Amygdala (tissue), 56 donors: ENCODE measurements around the gene ROCK2.
"Not testable (repeated sequence)": the region's sequence is repeated elsewhere in the genome, so short reads cannot be mapped to it uniquely, and the experiment has no call there.

Experiments
- DNase-seq, 56 donors: peaks; one replicate each; lab custom pipeline; 2025; lab: John Stamatoyannopoulos, UW

The ROCK2 gene

DNA sequence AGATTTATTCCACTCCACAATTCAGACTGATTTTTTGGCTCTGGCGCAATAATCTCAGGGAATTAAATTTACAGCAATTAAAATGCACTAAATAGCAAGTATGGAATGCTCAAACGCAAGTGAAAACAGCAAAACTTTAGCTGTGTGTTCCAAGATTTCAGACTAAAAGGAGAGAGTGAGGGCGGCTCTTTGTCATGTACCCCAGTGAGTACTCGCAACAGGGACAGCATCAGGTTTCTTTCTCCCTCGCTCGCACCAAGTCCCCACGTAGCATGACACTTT lies 1.1 kb downstream of the ROCK2 start:
- peak in 1 of 56 donors; percentile 59 for DNase-seq

DNA sequence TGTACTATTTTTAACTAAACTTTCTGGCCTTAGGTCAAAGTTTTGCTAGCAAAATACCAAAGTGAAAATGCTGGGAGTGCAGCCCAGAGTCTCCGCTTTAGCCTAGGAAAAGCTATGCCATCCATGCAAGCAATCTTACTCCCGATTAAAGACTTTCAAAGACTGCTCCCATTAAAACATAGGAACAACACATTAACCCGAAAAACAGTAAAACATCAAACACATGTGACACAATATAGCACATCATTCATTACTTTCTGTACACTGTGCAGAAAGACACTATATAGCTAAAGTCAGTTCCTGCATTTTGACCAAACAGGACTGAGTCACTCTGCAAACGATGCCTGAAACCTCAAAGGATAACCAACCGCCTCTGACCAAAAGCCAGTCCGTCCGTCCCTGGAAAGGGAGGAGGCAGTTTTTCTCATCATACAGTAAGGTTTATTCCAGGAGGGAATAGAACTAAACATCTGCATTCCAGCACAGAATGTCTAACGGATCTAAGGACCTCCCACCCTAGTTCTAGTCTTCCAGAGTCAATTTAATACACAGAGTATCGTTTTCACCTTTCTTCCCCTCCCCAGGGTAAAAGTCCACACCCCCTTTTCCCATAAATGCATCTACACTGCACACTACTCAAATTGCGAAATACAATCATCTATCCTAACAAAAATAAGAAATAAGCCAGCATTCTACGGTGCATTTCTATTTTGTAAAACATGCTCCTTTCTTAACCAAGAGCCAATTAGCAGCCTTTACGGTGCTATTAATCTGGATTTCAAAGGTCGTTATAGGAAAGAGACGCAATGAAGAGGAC lies 1.7 kb downstream of the ROCK2 start:
- no peak for DNase-seq

DNA sequence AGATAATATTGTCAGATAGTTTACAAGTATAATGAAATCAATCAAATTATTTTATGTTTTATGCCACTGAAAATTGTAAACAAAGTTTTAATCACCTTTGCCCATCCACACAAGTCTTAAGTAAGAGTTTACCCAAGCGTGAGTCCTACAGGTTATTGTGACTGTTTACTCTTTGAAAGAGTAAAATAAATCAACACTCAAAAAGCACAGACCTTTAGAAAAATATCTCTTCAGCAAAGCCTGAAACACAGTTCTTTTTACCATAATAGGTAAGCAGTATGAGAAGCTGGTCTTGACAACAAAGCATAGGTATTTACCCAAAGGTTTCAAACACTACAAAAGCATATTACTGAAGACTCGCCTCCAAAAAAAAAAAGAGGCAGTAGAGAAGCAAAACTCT lies 3.7 kb downstream of the ROCK2 start:
- DNase-seq, result no peak

DNA sequence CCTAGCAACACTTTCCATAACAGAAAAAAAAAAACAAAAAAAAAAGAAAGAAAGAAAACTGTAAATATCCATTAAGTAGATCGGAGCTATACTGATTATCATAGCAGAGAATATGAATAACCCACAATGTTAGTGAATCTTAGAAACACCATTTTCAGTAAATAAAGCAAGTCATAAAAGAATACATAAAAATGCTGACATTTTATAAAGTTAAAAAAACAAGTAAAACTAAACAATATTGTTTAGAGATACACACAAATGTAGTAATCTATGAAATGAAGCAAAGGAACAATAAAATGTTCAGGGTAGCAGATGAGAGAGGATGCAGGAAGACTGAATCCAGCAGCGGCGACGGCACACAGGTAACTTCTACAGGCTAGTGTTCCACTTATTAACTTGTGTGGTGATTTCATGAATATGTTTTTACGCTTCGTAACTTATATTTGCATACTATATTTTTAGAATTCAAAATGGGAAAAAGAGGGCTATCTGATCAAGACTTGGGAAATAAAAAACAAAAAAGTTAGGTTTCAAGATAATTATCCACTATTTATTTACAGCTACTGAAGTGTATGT lies 4.8 kb downstream of the ROCK2 start:
- no peak for DNase-seq

DNA sequence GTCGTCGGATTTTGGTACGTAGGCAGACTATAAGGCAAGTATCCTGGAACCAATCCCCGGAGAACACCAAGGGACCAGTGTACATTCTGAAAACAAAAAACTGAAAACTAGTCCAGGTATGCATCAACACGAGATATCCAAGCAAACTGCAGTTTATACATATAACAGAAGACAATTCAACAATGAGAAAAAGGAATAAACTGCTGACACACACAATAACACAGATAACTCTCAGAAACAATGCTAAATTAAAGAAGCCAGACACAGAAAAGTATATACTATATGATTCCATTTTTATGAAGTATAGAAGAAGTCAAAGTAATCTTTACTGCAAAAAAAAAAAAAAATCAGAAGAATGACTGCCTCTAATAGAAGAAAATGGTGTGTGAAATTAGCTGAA lies 5.9 kb downstream of the ROCK2 start:
- DNase-seq, result no peak

DNA sequence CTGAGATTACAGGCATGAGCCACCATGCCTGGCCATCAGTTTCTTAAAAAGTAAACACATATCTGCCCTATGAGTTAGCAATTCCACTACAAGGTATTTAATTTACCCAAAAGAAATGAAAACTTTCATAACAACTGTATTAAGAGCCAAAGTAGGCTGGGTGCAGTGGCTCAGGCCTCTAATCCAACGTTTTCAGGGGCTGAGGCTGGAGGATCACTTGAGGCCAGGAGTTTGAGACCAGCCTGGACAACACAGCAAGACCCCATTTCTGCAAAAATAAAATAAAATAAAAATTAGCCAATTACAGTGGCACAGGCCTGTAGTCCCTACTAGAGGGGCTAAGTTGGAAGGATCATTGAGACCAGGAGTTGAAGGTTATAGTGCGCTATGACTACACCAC lies 6.5 kb downstream of the ROCK2 start:
- no peak for DNase-seq

DNA sequence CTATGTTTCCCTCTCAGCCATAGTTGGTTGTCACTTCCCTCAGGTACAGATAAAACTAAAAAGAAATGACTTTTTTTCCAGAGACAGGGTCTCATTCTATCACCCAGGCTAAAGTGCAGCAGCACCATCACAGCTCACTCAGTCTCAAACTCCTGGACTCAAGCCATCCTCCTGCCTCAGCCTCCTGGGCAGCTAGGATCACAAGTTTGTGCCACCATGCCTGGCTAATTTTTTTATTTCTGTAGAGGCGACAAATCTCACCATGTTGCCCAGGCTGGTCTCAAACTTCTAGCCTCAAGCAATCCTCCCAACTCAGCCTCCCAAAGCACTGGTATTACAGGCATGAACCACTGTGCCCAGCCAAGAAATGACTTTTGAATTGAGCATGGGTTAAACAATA lies 8.2 kb downstream of the ROCK2 start:
- no peak for DNase-seq

DNA sequence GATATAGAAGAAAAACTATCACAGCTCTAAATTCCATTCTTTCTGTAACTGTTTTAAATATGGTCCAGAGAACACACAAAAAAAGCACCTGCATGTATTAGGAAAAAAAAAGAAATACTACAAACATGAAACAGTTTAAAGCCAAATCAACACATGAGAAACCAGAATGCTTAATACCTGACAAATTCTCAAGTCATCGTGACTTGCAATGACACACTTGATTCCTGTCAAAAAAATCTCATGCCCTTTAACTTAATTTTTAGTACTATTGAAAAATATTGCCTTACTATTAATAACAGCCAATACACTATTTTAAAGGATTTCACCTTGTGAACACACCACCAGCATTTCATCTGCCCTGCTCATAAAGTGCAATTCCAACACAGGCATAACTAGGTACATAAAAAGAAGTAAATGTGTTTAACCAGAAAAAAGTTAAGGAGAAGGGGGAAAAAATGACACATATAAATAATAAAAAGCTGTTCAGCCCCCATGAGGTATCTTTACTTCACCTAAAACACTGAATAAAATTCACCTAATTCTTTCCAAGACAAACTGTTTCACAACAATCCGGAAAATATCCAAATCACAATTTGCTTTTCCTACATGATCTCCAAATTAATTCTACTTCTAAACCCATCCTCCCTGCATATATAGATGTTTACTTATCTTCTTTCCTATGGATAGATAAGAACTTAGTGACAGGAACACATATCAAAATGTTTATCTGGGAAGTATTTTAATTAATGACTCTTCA lies 10.8 kb downstream of the ROCK2 start:
- DNase-seq, result no peak

DNA sequence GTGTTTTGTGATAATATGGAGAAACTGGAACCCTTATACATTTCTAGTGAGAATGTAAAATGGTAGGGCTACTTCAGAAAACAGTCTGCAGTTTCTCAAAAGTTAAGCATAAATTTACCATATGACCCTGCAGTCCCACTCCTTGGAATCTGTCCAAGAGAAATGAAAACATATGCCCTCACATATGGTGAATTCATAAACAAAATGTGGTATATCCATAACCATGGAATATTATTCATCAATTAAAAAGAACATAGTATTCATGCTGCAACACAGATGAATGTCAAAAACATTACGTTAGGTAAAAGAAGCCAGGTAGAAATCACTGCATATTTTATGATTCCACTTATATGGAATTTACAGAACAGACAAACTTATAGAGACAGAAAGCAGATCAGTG lies 11.8 kb downstream of the ROCK2 start:
- no peak for DNase-seq

DNA sequence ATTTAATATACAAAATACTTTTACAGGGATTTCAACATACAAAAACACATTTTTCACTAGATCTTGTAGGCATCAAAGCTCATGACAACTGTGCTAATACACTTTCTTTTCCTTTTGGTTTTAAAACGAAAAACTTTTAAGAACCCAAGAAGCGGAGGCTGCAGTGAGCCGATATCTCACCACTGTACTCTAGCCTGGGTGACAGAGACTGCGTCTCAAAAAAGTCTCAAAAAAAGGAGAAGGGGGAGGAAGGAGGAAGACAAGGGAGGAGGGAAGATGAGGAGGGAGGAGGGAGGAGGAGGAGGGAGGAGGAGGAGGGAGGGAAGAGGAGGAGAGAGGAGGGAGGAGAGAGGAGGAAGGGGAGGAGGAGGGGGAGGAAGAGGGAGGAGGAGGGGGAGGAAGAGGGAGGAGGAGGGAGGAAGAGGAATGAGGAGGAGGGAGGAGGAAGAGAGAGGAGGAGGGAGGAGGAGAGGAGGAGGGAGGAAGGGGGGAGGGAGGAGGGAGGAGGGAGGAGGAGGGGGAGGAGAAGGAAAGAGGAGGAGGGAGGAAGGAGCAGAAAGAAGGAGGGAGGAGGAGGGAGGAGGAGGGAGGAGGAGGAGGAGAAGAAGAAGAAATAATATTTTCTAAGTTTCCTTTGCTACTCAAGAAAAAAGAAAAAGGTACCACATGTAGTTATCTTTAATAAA lies 13.8 kb downstream of the ROCK2 start:
- no peak for DNase-seq

DNA sequence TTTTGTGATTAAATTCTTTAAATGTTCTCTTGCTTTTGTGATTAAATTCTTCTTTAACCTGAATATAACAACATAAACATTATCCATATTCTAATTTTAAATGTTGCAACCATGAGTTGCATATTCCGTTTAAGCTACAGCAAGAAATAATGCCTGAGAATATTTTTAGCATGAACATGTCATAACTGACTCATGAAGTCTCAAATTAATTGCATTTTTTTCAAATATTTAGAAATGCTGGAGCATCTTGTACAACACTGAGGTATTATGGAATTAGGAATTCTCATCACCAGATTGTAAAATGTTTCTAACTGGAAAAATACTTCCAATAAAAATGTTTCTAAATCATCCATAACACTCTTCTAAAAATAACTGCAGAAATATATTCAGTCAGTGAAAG lies 14.7 kb downstream of the ROCK2 start:
- DNase-seq, result no peak

DNA sequence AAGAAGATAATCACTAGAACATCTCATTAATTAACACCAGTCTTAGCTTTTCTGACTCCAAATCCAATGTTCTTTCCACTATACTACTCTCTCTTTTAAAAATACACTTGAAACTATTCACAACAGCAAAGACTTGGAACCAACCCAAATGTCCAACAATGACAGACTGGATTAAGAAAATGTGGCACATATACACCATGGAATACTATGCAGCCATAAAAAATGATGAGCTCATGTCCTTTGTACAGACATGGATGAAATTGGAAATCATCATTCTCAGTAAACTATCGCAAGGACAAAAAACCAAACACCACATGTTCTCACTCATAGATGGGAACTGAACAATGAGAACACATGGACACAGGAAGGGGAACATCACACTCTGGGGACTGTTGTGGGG lies 15.9 kb downstream of the ROCK2 start:
- DNase-seq, result not testable (repeated sequence)

DNA sequence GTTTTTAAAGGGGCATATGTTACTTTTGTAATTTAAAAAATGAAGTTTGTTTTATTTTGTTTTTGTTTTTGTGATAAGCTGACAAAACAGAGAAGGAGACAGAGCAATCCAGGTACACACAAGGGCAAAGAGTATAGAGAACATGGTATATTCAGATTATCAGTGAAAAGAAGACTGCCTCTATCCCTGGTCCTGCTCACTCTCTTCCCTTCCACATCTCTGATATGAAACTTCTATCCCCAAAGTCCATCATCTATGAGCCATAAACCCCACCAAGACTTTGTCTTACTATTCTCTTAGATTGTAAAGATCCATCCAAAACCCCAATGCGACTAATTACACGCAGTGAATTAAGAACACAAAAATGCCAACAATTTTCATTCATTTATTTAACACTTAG lies 16.6 kb downstream of the ROCK2 start:
- no peak for DNase-seq

DNA sequence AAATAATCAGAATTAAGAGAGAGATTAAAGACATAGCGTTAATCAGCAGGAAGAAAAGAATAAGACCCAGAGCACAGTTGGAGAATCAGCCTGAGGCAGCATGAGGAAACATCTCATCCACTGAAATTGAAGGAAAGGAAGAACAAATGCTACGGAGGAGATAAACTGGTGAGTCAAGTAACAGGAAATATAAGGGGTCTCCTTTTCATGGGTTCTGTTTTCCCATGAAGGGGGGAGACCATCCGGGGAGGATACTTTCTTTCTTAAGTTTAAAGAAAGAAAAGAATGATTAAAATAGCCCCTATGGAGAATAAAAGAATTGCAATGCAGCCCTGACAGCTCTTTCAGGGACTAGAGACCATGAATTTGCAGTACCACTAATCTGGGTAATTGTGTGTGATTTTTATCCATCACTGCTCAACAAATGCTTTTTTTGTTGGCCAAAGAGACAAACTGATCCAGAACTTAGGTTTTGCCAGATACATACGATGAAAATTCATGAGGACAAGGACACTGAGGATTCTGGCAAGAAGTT lies 17.7 kb downstream of the ROCK2 start:
- no peak for DNase-seq

DNA sequence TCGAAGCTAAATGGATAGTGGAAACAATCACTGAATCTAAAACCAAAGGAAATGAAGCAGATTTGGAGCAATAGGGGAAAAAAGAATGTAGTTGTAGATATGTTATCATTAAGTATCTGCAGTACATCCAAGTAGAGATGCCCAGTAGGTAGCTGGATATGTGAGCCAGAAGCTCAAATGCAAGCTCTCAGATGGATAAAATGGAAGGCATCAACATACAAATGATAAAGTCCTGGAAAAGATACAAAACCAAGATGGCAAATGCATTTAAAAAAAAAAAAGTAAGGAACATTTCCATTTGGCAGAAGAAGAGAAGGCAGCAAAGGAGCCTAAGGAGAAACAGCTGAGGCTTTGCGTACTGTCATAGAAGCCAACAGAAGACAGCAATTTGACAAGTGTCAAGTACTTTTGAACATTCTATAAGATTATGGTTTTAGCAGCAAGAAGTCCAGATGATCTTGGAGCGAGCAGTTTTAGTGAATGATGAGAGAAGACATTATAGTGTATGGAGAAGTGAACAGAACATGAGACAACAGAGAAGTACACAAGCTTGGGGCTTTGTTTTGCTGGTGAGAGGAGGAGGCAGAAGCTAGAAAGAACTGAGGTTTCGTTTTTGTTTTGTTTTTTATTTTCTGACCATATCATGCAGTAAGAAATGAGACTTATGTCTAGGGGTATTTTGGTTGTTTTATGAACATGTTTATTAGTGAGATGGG lies 18.3 kb downstream of the ROCK2 start:
- no peak for DNase-seq

DNA sequence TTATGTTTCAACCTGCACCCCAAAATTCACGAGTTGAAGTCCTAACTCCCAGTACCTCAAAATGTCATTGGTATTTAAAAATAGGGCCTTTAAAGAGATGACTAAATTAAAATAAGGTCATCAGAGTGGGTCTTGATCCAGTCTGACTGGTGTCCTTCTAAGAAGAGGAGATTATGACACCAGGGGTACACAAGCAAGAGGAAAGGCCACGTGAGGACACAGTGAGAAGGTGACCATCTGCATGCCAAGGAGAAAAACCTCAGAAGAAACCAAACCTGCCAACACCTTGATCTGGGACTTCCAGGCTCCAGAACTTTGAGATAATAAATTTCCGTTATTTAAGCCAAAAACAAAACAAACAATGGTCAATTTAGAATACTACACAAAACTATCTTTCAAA lies 22.6 kb downstream of the ROCK2 start:
- DNase-seq, result no peak

DNA sequence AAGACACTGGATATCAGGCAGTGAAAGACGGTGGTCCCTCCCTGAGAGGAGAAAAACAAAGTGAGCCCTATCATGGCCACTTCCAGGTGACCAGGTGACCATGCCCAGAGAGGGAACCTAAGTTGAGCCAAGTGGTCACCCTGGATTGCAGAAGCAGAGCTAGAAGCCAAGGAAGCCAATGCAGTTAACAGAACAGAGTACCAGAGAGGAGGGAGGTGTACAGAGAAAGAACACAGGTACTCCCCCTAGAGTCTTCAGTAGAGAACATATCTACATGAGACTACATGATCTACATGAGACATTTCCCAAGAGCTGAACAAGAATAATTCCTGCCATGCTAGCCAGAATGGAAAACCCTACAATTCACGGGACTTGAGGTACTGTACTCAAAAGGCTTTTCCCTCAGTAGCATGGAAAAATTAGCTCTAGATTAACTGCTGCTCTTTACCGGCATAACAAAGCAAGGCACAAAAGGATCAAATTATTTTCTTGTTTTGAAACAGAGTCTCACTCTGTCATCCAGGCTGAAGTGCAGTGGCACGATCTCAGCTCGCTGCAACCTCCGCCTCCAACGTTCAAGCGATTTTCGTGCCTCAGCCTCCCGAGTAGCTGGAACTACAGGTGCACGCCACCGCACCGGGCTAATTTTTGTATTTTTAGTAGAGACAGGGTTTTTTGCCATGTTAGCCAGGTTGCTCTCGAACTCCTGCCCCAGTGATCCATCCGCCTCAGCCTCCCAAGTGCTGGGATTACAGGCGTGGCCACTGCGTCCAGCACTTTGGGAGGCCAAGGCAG lies 23.5 kb downstream of the ROCK2 start:
- DNase-seq, result no peak

DNA sequence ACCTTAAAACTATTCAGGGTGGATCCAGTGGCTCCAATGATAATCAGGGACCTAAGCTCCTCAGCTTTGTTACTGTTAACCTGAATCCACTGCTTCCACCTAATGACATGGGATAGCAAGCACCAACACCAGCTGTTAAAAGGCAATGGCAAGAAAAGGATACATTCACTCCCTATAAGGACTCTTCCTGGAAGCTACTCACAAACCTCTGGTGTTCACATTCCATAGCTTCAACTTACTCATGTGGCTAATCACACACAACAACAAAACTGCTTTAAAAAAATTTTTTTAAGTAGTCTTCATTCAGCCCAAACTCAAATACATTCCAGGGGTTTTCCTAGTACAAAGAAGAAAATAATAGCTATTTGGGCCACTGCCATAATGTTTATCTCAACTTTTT lies 24.5 kb downstream of the ROCK2 start:
- no peak for DNase-seq

DNA sequence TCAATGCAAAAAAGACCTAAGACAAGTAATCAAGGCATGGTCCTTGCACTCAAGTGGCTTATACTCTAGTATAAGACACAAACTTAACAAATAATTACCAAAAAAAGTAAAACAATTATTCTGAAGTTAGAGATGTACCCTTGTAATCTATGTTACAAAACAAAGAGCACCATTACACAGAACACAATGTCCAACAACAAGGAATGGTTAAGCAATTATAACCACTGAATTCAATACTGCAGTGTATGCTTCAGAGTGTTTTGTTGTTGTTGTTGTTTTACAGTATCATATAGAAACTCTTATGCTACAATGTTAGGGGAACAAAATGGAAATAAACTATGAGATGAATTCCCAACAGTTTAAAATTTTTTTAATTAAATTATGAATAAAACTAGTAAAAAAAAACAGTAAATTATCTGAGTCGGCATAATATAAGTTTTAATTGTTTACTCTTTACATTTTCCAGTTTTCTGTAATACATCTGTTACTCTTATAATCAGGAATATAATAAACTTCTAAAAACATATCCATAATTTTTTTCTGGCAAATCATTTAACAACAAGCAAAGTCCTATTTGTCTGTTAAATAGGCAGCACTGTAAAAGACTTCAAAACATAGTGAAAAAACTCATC lies 29.2 kb downstream of the ROCK2 start:
- DNase-seq, result no peak
